Neuronal stem cell (in vitro differentiated cells): ENCODE results near the gene PRR7.
A peak's percentile ranks its signal among the peaks of the same experiment; 100 is the strongest.

Experiments
- DNase-seq: peaks from one replicate; pipeline ENCODE4 v3.0.0-alpha.2; 2013; ENCODE audit warnings: low spot score
- H2AFZ ChIP-seq: one replicate; pipeline ENCODE4 v1.6.1; 2013; ENCODE audit warnings: mild to moderate bottlenecking, low read length, inconsistent platforms
- H2AK5ac ChIP-seq: 2 replicates; pipeline ENCODE4 v1.6.1; 2013; ENCODE audit warnings: low read depth, mild to moderate bottlenecking, inconsistent platforms, low read length, moderate library complexity, mixed read lengths
- H2BK120ac ChIP-seq: 2 replicates; pipeline ENCODE4 v1.6.1; 2013; ENCODE audit warnings: low read depth, mild to moderate bottlenecking, inconsistent platforms, low read length, moderate library complexity, mixed read lengths
- H2BK12ac ChIP-seq: one replicate; pipeline ENCODE4 v1.6.1; 2013; ENCODE audit warnings: low read length, inconsistent platforms
- H2BK15ac ChIP-seq: 2 replicates; pipeline ENCODE4 v1.6.1; 2013; ENCODE audit warnings: mild to moderate bottlenecking, low read length, inconsistent platforms, mixed read lengths
- H2BK5ac ChIP-seq: one replicate; pipeline ENCODE4 v1.6.1; 2013; ENCODE audit warnings: inconsistent platforms, mild to moderate bottlenecking, low read length, moderate library complexity
- H3K14ac ChIP-seq: one replicate; pipeline ENCODE4 v1.6.1; 2013; ENCODE audit warnings: low read length, inconsistent platforms
- H3K18ac ChIP-seq: 2 replicates; pipeline ENCODE4 v1.6.1; 2013; ENCODE audit warnings: low read length, inconsistent platforms
- H3K23ac ChIP-seq: 2 replicates; pipeline ENCODE4 v1.6.1; 2013; ENCODE audit warnings: low read depth, mild to moderate bottlenecking, mixed read lengths, low read length, inconsistent platforms; ENCODE audit not compliant: poor library complexity
- H3K27ac ChIP-seq: replicated peaks from 3 replicates; pipeline ENCODE4 v1.5.1; 2013; ENCODE audit warnings: low read length, inconsistent platforms
- H3K27me3 ChIP-seq, 3 experiments: 2 replicates each; pipeline ENCODE4 v1.6.1; 2013; ENCODE audit warnings: low read length in 3 of 3, mild to moderate bottlenecking in 2 of 3, inconsistent platforms in 1 of 3, low read depth in 1 of 3, mixed read lengths in 1 of 3, moderate library complexity in 1 of 3; ENCODE audit not compliant: control insufficient read depth in 3 of 3, insufficient read depth in 3 of 3
- H3K36me3 ChIP-seq, 2 donors: replicated peaks in 1 of 2; 2 replicates each; pipeline ENCODE4 v1.6.1; 2013; ENCODE audit warnings: low read length in 2 of 2; ENCODE audit not compliant: control insufficient read depth in 2 of 2, insufficient read depth in 2 of 2
- H3K4ac ChIP-seq: 2 replicates; pipeline ENCODE4 v1.6.1; 2013; ENCODE audit warnings: inconsistent platforms, mild to moderate bottlenecking, low read length, moderate library complexity
- H3K4me1 ChIP-seq, 2 donors: 1 replicate in 1 of 2; 2 replicates in 1 of 2; pipeline ENCODE4 v1.6.1; 2013; ENCODE audit warnings: low read length in 2 of 2, low read depth in 1 of 2; ENCODE audit not compliant: control insufficient read depth in 2 of 2, insufficient read depth in 1 of 2
- H3K4me2 ChIP-seq: one replicate; pipeline ENCODE4 v1.6.1; 2013; ENCODE audit warnings: mild to moderate bottlenecking, low read length, inconsistent platforms; ENCODE audit not compliant: insufficient read depth, poor library complexity, severe bottlenecking
- H3K4me3 ChIP-seq, 2 donors: 2 replicates each; pipeline ENCODE4 v1.5.1; 2013; ENCODE audit warnings: low read length in 2 of 2, mild to moderate bottlenecking in 2 of 2, inconsistent platforms in 1 of 2, moderate library complexity in 1 of 2
- H3K79me1 ChIP-seq: one replicate; pipeline ENCODE4 v1.6.1; 2013; ENCODE audit warnings: low read depth, mild to moderate bottlenecking, inconsistent platforms, low read length, moderate library complexity
- H3K9ac ChIP-seq: one replicate; pipeline ENCODE4 v1.6.1; 2013; ENCODE audit warnings: mild to moderate bottlenecking, low read depth, low read length, inconsistent platforms; ENCODE audit not compliant: poor library complexity
- H3K9me3 ChIP-seq, 2 donors: replicated peaks in 1 of 2; 2 replicates each; pipeline versions ENCODE3 to v1.6.1; 2013; ENCODE audit warnings: low read length in 2 of 2, mild to moderate bottlenecking in 2 of 2, inconsistent platforms in 1 of 2, low read depth in 1 of 2, mixed read lengths in 1 of 2, moderate library complexity in 1 of 2; ENCODE audit not compliant: control insufficient read depth in 2 of 2, insufficient read depth in 1 of 2
- H4K8ac ChIP-seq: one replicate; pipeline ENCODE4 v1.6.1; 2013; ENCODE audit warnings: low read depth, mild to moderate bottlenecking, inconsistent platforms, low read length, moderate library complexity
- H4K91ac ChIP-seq: one replicate; pipeline ENCODE4 v1.6.1; 2013; ENCODE audit warnings: low read length, low read depth, mild to moderate bottlenecking, inconsistent platforms; ENCODE audit not compliant: poor library complexity
- WGBS, 2 donors: extraction: QIAGEN DNeasy Blood & Tissue Kit; methylation state at CpG; one replicate each; pipeline ENCODE4 v1.1.7; 2013; ENCODE audit warnings: missing lambda C conversion rate in 2 of 2, mixed read lengths in 1 of 2; ENCODE audit not compliant: insufficient read length in 2 of 2, insufficient replicate concordance in 1 of 2; ENCODE audit errors: extremely low coverage in 2 of 2; 5-methylcytosine and 5-hydroxymethylcytosine counted together

The PRR7 gene

GRCh38 chr5:177449140-177450061, 2.8 kb downstream of the PRR7 start:
- H3K4me1 ChIP-seq: peaks cover 29 to 30% of the 10 kb centered on the region in 2 donors
- H3K4ac ChIP-seq: no peak overlapping the region
- H2BK120ac ChIP-seq: no peak overlapping the region
- H2AFZ ChIP-seq: no peak overlapping the region
- H3K79me1 ChIP-seq: peaks cover 3% of the 10 kb centered on the region
- peaks cover 0 to 25% of the 10 kb centered on the region in 2 donors for H3K36me3 ChIP-seq
- H2BK5ac ChIP-seq: no peak overlapping the region
- H3K23ac ChIP-seq: peak overlapping the region; percentile 52
- peaks cover 0 to 2% (median 0%) of the 10 kb centered on the region in 3 experiments for H3K27me3 ChIP-seq
- no peak overlapping the region for H3K9ac ChIP-seq
- no peak overlapping the region for H2BK15ac ChIP-seq
- no peak overlapping the region for H4K8ac ChIP-seq
- H3K18ac ChIP-seq: peak overlapping the region; percentile 74
- WGBS, 2 donors: no CpG with 5 or more reads among the region's 18 CpGs
- no peaks in the 10 kb centered on the region for H3K9me3 ChIP-seq
- H3K27ac ChIP-seq: no peak overlapping the region
- peak overlapping the region; percentile 95 for H2AK5ac ChIP-seq
- DNase-seq: no peak
- H3K14ac ChIP-seq: no peak overlapping the region
- H3K4me2 ChIP-seq: no peak overlapping the region
- no peak overlapping the region for H4K91ac ChIP-seq
- no peak overlapping the region for H3K4me3 ChIP-seq
- H2BK12ac ChIP-seq: no peak overlapping the region

DNA sequence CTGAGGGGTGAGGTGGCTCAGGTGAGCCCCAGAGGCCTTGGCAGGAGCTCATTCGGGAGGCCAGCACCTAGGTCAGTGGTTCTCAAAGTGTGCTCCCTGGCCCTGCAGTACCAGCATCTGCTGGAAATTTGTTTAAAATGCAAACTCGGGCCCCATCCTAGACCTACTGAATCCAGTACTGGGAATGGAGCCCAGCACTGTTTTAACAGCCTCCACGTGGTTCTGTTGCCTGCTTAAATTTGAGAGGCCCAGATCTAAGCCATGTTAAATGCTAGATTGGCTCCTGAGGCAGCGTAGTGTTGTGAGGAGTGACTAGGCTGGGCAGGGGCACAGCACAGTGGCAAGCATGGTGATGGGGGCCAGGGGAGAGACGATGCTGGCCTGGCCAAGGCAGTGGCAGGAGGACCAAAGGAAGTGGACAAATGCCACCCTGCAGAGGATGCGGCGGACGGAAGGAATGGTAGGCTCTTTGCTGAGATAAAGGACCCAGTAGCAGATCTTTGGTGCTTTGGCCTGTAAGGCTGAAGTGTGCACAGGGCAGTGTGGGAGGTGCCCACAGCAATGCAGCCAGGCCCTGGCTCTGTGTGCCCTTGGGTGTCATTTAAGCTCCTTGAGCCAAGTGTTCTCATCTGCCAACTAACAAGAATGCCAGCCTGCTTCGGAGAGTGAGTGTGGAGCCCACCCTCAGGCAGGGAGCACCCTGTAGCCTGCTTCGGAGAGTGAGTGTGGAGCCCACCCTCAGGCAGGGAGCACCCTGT, 4.2 kb downstream of the PRR7 start:
- no peak overlapping the region for H2BK5ac ChIP-seq
- DNase-seq: no peak
- H2BK12ac ChIP-seq: no peak overlapping the region
- no peak overlapping the region for H3K4me3 ChIP-seq
- H3K23ac ChIP-seq: no peak overlapping the region
- peaks cover 0 to 35% of the 10 kb centered on the region in 2 donors for H3K36me3 ChIP-seq
- H3K4ac ChIP-seq: no peak overlapping the region
- peaks cover 0 to 2% (median 0%) of the 10 kb centered on the region in 3 experiments for H3K27me3 ChIP-seq
- no peak overlapping the region for H2AK5ac ChIP-seq
- no peak overlapping the region for H3K27ac ChIP-seq
- H3K9ac ChIP-seq: no peak overlapping the region
- no peak overlapping the region for H2BK120ac ChIP-seq
- no peak overlapping the region for H2BK15ac ChIP-seq
- H3K4me2 ChIP-seq: no peak overlapping the region
- peaks cover 24 to 26% of the 10 kb centered on the region in 2 donors for H3K4me1 ChIP-seq
- no peak overlapping the region for H3K18ac ChIP-seq
- no peak overlapping the region for H4K91ac ChIP-seq
- H4K8ac ChIP-seq: no peak overlapping the region
- no peak overlapping the region for H2AFZ ChIP-seq
- H3K9me3 ChIP-seq: no peaks in the 10 kb centered on the region
- no CpG with 5 or more reads among the region's 10 CpGs for WGBS, 2 donors
- H3K79me1 ChIP-seq: peaks cover 7% of the 10 kb centered on the region
- no peak overlapping the region for H3K14ac ChIP-seq

- no peak overlapping the region for H2AFZ ChIP-seq
- no peak overlapping the region for H2BK15ac ChIP-seq
- peaks cover 9% of the 10 kb centered on the region for H3K79me1 ChIP-seq
- H4K8ac ChIP-seq: no peak overlapping the region
- no peak overlapping the region for H3K4me3 ChIP-seq
- no peak overlapping the region for H3K4me2 ChIP-seq
- H3K9me3 ChIP-seq: no peaks in the 10 kb centered on the region
- no peak overlapping the region for H3K14ac ChIP-seq
- no peak overlapping the region for H3K4ac ChIP-seq
- H3K9ac ChIP-seq: peak overlapping the region; percentile 63
- H3K4me1 ChIP-seq: peaks cover 25 to 29% of the 10 kb centered on the region in 2 donors
- H2BK12ac ChIP-seq: peak overlapping the region; percentile 43
- H3K23ac ChIP-seq: peak overlapping the region; percentile 38
- no peak overlapping the region for H3K27ac ChIP-seq
- H4K91ac ChIP-seq: no peak overlapping the region
- no peak overlapping the region for H2BK5ac ChIP-seq
- no CpG with 5 or more reads among the region's 17 CpGs for WGBS, 2 donors
- H3K36me3 ChIP-seq: peaks cover 11 to 53% of the 10 kb centered on the region in 2 donors
- no peak overlapping the region for H2BK120ac ChIP-seq
- no peak for DNase-seq
- H2AK5ac ChIP-seq: peak overlapping the region; percentile 89
- peaks cover 0 to 2% (median 0%) of the 10 kb centered on the region in 3 experiments for H3K27me3 ChIP-seq
- H3K18ac ChIP-seq: peak overlapping the region; percentile 2
Measured at GRCh38 chr5:177452688-177453638, 6.3 kb downstream of the PRR7 start.
